HCT116 (cell line): ENCODE results near the gene HERC2.

Experiments
- CEBPB ChIP-seq: IDR thresholded peaks from 2 replicates; pipeline ENCODE4 v1.6.1; 2012; ENCODE audit warnings: low read depth
- CTCF ChIP-seq, 3 experiments: fragments of 200-600 bp in 1 of 3; sonication (generic) in 1 of 3; IDR thresholded peaks in 2 of 3; conservative IDR thresholded peaks in 1 of 3; 2 replicates each; pipeline ENCODE4 v1.5.1; 2012 to 2017; ENCODE audit warnings: low read depth in 2 of 3, low read length in 2 of 3, antibody characterized with exemption in 1 of 3, borderline replicate concordance in 1 of 3, control low read depth in 1 of 3, mild to moderate bottlenecking in 1 of 3, mixed read lengths in 1 of 3, mixed run types in 1 of 3, moderate library complexity in 1 of 3; ENCODE audit not compliant: insufficient read depth in 1 of 3
- EZH2phosphoT487 ChIP-seq: fragments of 200-600 bp; IDR thresholded peaks from 2 replicates; pipeline ENCODE4 v1.6.1; 2018; ENCODE audit warnings: antibody characterized with exemption, borderline replicate concordance
- POLR2A ChIP-seq: IDR thresholded peaks from 2 replicates; pipeline ENCODE4 v1.7.0; 2011; ENCODE audit warnings: borderline replicate concordance; ENCODE audit not compliant: insufficient read depth, insufficient read length; ENCODE audit errors: extremely low read depth
- POLR2AphosphoS5 ChIP-seq: IDR thresholded peaks from 2 replicates; pipeline ENCODE4 v1.6.1; 2011; ENCODE audit warnings: mild to moderate bottlenecking, low read depth, low read length, moderate library complexity
- YY1 ChIP-seq: IDR thresholded peaks from 2 replicates; pipeline ENCODE4 v1.6.1; 2011; ENCODE audit warnings: low read length, low read depth, moderate library complexity, mild to moderate bottlenecking; ENCODE audit not compliant: insufficient replicate concordance; ENCODE audit errors: extremely low read depth
- TF ChIP-seq, protein P1 (sequence below): IDR thresholded peaks from 2 replicates; pipeline ENCODE4 v1.6.1; 2012; ENCODE audit warnings: low read depth

DNA sequence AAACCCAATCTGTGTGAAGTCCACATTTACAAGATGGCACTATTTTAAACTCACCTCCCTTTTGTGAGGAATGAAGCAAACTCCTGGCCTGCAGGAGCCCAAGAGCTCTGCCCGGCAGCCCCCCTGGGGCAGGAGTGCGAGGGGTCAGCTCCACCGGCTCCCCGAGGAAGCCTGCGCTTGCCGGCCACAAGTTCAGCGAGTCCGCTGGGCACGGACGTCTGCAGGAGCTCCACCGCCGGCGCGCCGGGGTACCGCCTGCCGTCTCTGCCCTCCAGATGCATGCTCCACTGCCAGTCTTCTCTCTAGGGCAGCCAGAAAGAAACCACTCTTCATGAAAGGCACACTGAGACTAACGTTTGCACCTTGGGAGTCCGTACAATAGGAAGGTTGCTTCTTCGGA, 240.4 kb downstream of the HERC2 start:
- TF ChIP-seq YY1 (no peak), CTCF (IDR thresholded peaks at IDR 0.05 in 2 of 3, conservative IDR thresholded peaks at IDR 0.05 in 1 of 3; ENCODE audit: borderline replicate concordance in 1 of 3, insufficient read depth in 1 of 3, low read depth in 2 of 3, low read length in 2 of 3) (no peak), POLR2AphosphoS5 (no peak), POLR2A (no peak), EZH2phosphoT487 (no peak), CEBPB (no peak)
- TF ChIP-seq, protein P1, sequence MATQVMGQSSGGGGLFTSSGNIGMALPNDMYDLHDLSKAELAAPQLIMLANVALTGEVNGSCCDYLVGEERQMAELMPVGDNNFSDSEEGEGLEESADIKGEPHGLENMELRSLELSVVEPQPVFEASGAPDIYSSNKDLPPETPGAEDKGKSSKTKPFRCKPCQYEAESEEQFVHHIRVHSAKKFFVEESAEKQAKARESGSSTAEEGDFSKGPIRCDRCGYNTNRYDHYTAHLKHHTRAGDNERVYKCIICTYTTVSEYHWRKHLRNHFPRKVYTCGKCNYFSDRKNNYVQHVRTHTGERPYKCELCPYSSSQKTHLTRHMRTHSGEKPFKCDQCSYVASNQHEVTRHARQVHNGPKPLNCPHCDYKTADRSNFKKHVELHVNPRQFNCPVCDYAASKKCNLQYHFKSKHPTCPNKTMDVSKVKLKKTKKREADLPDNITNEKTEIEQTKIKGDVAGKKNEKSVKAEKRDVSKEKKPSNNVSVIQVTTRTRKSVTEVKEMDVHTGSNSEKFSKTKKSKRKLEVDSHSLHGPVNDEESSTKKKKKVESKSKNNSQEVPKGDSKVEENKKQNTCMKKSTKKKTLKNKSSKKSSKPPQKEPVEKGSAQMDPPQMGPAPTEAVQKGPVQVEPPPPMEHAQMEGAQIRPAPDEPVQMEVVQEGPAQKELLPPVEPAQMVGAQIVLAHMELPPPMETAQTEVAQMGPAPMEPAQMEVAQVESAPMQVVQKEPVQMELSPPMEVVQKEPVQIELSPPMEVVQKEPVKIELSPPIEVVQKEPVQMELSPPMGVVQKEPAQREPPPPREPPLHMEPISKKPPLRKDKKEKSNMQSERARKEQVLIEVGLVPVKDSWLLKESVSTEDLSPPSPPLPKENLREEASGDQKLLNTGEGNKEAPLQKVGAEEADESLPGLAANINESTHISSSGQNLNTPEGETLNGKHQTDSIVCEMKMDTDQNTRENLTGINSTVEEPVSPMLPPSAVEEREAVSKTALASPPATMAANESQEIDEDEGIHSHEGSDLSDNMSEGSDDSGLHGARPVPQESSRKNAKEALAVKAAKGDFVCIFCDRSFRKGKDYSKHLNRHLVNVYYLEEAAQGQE = no peak
